ENCODE results near the gene TMEM61. TPM values are rescaled to one million over a fixed set of nuclear protein-coding genes. Genes with fewer than 3 reads are reported as not detected.

TMEM61 gene
- total RNA-seq, 4 donors from 2014 or later: 3.1 to 4.6 (median 4.4) TPM

DNA sequence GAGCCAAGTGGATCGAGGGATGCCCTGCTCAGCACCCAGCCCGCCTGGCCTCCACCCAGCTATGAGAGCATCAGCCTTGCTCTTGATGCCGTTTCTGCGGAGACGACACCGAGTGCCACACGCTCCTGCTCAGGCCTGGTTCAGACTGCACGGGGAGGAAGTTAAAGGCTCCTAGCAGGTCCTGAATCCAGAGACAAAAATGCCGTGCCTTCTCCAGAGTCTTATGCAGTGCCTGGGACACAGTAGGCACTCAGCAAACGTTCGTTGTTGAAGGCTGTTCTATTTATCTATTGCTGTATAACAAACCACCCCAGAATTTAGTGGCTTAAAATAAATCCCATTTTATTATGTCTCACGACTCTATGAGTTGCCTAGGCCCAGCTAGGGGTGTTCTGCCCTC lies 11.5 kb downstream of the TMEM61 start:
- 64 to 66% methylated on average over 12 of the region's 12 CpGs for WGBS, 2 donors
- no peak overlapping the region for H3K4me3 ChIP-seq (ENCODE audit: low read depth, poor library complexity, severe bottlenecking)
- TF ChIP-seq POLR2A (IDR thresholded peaks at IDR 0.05): no peak
- TF ChIP-seq, protein P1, sequence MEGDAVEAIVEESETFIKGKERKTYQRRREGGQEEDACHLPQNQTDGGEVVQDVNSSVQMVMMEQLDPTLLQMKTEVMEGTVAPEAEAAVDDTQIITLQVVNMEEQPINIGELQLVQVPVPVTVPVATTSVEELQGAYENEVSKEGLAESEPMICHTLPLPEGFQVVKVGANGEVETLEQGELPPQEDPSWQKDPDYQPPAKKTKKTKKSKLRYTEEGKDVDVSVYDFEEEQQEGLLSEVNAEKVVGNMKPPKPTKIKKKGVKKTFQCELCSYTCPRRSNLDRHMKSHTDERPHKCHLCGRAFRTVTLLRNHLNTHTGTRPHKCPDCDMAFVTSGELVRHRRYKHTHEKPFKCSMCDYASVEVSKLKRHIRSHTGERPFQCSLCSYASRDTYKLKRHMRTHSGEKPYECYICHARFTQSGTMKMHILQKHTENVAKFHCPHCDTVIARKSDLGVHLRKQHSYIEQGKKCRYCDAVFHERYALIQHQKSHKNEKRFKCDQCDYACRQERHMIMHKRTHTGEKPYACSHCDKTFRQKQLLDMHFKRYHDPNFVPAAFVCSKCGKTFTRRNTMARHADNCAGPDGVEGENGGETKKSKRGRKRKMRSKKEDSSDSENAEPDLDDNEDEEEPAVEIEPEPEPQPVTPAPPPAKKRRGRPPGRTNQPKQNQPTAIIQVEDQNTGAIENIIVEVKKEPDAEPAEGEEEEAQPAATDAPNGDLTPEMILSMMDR (IDR thresholded peaks at IDR 0.05): no peak
- intact Hi-C loops (cut with DNase I; ENCODE audit: low total_unique reads): loop anchor here (10.0 kb wide), 2 partner anchors 47 to 497 kb away; no protein-coding TSS in a partner anchor
- no peak for DNase-seq (ENCODE audit: low spot score in 2 of 2)

DNA sequence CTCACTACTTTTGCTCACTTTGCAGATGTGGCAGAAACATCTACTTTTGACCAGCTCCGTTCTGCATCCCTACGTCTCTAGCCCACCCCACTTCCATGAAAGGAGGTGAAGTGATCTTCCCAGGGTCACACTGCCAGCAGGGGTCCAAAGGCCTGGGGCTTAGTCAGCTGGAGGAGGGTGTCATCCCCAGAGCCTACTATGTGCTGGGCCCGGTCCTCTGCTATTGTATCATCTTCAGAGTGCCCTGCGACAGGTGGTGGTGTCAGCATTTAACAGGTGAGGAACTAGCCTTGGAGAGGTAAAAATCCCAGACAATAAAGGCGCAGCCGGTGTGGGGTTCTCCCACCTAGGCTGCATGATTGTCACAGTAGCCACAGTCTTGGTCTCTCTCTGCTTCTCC lies 12.7 kb downstream of the TMEM61 start:
- no peak overlapping the region for H3K4me3 ChIP-seq (ENCODE audit: low read depth, poor library complexity, severe bottlenecking)
- WGBS, 2 donors: 95 to 97% methylated on average over 6 of the region's 6 CpGs
- DNase-seq (ENCODE audit: low spot score in 2 of 2): no peak
- TF ChIP-seq, protein P1 (IDR thresholded peaks at IDR 0.05): no peak
- no peak for TF ChIP-seq POLR2A (IDR thresholded peaks at IDR 0.05)
- intact Hi-C loops (cut with DNase I; ENCODE audit: low total_unique reads): loop anchor here (10.0 kb wide), 2 partner anchors 48 to 498 kb away; no protein-coding TSS in a partner anchor

DNA sequence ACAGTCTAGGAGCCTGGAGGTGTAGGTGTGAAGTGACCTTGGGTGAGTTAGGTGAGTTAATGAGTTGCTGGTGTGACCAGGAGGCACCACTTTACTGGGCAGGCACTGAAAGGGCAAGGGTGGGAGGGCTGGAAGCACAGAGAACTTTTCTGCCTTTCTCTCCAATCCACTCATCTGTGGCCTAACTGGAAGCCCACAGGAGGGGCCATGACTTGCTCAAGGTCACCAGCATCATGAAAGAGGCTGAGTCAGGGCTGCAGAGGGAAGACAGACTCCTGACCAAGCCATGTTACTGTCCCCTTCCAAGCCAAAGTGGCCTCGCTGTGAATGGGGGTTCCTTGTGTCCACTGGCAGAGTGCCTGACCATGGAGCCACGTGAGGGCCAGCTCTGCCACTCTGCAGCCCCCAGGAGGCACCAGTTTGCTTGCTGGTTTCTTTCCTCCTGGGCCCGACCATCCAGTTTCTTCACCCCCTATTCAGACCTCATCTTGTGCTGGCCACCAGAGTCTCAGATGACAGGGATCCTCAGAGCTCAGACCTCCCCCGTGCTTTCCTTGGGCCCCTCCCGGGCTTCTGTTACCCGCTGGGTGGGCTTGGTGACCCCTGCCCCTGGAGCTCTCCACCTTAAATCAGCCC lies 14.0 kb downstream of the TMEM61 start:
- 65 to 80% methylated on average over 6 of the region's 6 CpGs for WGBS, 2 donors
- DNase-seq (ENCODE audit: low spot score in 2 of 2): no peak
- intact Hi-C loops (cut with DNase I; ENCODE audit: low total_unique reads): loop anchor here (10.0 kb wide), 2 partner anchors 50 to 500 kb away; no protein-coding TSS in a partner anchor
- no peak overlapping the region for H3K4me3 ChIP-seq (ENCODE audit: low read depth, poor library complexity, severe bottlenecking)
- TF ChIP-seq POLR2A (IDR thresholded peaks at IDR 0.05): no peak
- TF ChIP-seq, protein P1 (IDR thresholded peaks at IDR 0.05): no peak

DNA sequence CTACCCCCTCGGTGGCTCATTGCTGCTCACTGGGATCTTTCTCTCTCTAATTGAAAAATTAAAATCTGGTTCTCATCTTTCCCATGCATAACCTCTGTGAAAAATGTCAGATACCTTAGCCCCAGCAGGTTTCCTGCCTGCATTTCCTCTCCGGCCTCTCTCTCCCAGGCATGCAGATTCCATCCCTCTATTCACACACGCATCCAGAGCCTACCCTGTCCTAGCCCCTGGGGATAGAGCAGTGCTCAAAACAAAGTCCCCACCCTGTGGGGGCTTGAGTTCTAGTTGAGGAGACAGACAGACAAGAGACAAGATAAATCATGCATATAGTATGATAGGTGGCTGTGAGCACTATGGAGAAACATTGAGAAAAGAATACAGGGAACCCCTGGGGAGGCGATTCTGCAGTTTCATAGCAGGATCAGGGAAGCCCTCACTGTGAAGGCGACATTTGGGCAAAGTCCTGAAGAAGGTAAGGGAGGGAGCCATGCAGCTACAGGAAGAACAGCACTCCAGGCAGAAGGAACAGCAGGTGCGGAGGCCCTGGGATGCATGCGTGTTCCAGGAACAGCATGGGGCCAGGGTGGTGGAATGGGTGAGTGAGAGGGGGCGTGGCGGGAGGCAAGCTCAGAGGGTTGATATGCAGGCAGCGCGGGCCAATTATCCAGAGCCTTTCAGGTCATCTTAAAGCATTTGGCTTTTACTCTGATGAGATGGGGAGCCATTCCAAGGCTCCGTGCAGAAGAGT lies 14.8 kb downstream of the TMEM61 start:
- H3K4me3 ChIP-seq (ENCODE audit: low read depth, poor library complexity, severe bottlenecking): no peak overlapping the region
- no peak for DNase-seq (ENCODE audit: low spot score in 2 of 2)
- intact Hi-C loops (cut with DNase I; ENCODE audit: low total_unique reads): loop anchor here (10.0 kb wide), 2 partner anchors 50 to 500 kb away; no protein-coding TSS in a partner anchor
- WGBS, 2 donors: 79 to 83% methylated on average over 12 of the region's 12 CpGs
- TF ChIP-seq POLR2A (IDR thresholded peaks at IDR 0.05): no peak
- TF ChIP-seq, protein P1 (IDR thresholded peaks at IDR 0.05): no peak

DNA sequence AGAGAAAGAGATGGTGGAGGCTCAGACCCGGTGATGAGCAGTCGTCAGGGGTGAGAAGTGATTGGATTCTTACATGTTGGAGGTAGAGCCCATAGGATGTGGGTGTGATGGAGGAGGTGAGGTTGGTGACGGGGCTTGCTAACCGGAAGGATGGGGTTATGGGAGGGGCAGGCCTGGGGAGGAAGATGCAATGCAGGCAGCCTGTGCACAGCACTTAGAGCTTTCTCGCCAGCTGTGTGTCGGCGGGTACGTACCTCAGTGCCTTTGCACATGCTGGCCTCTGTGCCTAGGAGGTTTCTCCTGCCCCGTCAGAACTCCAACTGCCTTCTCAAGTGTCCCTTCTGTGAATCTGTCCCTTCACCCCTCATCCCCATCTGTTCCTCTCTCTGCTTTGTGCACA lies 15.4 kb downstream of the TMEM61 start:
- 78 to 85% methylated on average over 9 of the region's 9 CpGs for WGBS, 2 donors
- no peak for DNase-seq (ENCODE audit: low spot score in 2 of 2)
- intact Hi-C loops (cut with DNase I; ENCODE audit: low total_unique reads): loop anchor here (10.0 kb wide), 2 partner anchors 51 to 501 kb away; no protein-coding TSS in a partner anchor
- TF ChIP-seq, protein P1 (IDR thresholded peaks at IDR 0.05): no peak
- no peak overlapping the region for H3K4me3 ChIP-seq (ENCODE audit: low read depth, poor library complexity, severe bottlenecking)

Data from lower leg skin (tissue), 4 donors.